GM23338 (cell line): ENCODE measurements around the gene QPCTL. TPM values are rescaled to one million over a fixed set of nuclear protein-coding genes. Genes with fewer than 3 reads are reported as not detected.

Experiments
- ATAC-seq: fragments of 200-7000 bp; cut with Tn5 transposase; 3 replicates; pipeline ENCODE4 v1.9.1; 2020
- DNase-seq: peaks from one replicate; pipeline ENCODE4 v3.0.0-alpha.2; 2015; ENCODE audit warnings: low spot score
- H2AFZ ChIP-seq: fragments of 200-600 bp; sonication (generic); 2 replicates; pipeline ENCODE4 v1.8.0; 2016; ENCODE audit warnings: antibody characterized with exemption, mild to moderate bottlenecking, moderate library complexity
- H3F3A ChIP-seq: fragments of 200-600 bp; sonication (generic); replicated peaks from 2 replicates; pipeline ENCODE4 v1.8.0; 2017; ENCODE audit warnings: antibody characterized with exemption, mixed run types, low read depth
- H3K27ac ChIP-seq: fragments of 200-600 bp; sonication (generic); 2 replicates; pipeline ENCODE4 v1.6.1; 2016; ENCODE audit warnings: low read depth
- H3K27me3 ChIP-seq: fragments of 200-600 bp; sonication (generic); 2 replicates; pipeline ENCODE4 v1.8.0; 2016; ENCODE audit warnings: mild to moderate bottlenecking, mixed run types, moderate library complexity; ENCODE audit not compliant: insufficient read depth
- H3K36me3 ChIP-seq: fragments of 200-600 bp; sonication (generic); 2 replicates; pipeline ENCODE4 v1.8.0; 2016; ENCODE audit warnings: mild to moderate bottlenecking; ENCODE audit not compliant: insufficient read depth
- H3K4me1 ChIP-seq: fragments of 200-600 bp; sonication (generic); 2 replicates; pipeline ENCODE4 v1.8.0; 2016; ENCODE audit warnings: mild to moderate bottlenecking, moderate library complexity; ENCODE audit not compliant: insufficient read depth
- H3K4me2 ChIP-seq: fragments of 200-600 bp; sonication (generic); 2 replicates; pipeline ENCODE4 v1.7.1; 2017; ENCODE audit warnings: mixed run types
- H3K4me3 ChIP-seq: fragments of 200-600 bp; sonication (generic); 2 replicates; pipeline ENCODE4 v1.6.1; 2016; ENCODE audit warnings: mixed run types
- H3K79me2 ChIP-seq: fragments of 200-600 bp; sonication (generic); replicated peaks from 2 replicates; pipeline ENCODE4 v1.8.0; 2017; ENCODE audit warnings: mild to moderate bottlenecking; ENCODE audit not compliant: insufficient read depth
- H3K9me2 ChIP-seq: fragments of 200-600 bp; sonication (generic); 2 replicates; pipeline ENCODE4 v1.8.0; 2017; ENCODE audit not compliant: insufficient read depth
- H4K20me1 ChIP-seq: fragments of 200-600 bp; sonication (generic); replicated peaks from 2 replicates; pipeline ENCODE4 v1.8.0; 2017; ENCODE audit warnings: mild to moderate bottlenecking; ENCODE audit not compliant: insufficient read depth
- H3K27ac Mint-ChIP-seq: 2 replicates; pipeline ENCODE4 v1.8.0; 2020; ENCODE audit warnings: inconsistent platforms, mild to moderate bottlenecking, moderate library complexity, mixed read lengths
- H3K27me3 Mint-ChIP-seq: 3 replicates; pipeline ENCODE4 v1.8.0; 2022; ENCODE audit warnings: low read depth, mild to moderate bottlenecking, moderate library complexity, mixed read lengths, inconsistent platforms; ENCODE audit not compliant: insufficient read depth, poor library complexity
- H3K36me3 Mint-ChIP-seq: 3 replicates; pipeline ENCODE4 v1.8.0; 2021; ENCODE audit warnings: low read depth, mild to moderate bottlenecking, inconsistent platforms, moderate library complexity, mixed read lengths
- H3K4me1 Mint-ChIP-seq: 3 replicates; pipeline ENCODE4 v1.8.0; 2020; ENCODE audit warnings: mild to moderate bottlenecking, inconsistent platforms, mixed read lengths
- H3K4me3 Mint-ChIP-seq: 3 replicates; pipeline ENCODE4 v1.8.0; 2021; ENCODE audit warnings: moderate library complexity, mild to moderate bottlenecking, inconsistent platforms, mixed read lengths
- H3K9me3 Mint-ChIP-seq: 3 replicates; pipeline ENCODE4 v1.8.0; 2020; ENCODE audit warnings: moderate library complexity, mild to moderate bottlenecking, inconsistent platforms, mixed read lengths
- CREB1 ChIP-seq: fragments of 250-450 bp; sonication (Bioruptor Pico); IDR thresholded peaks from 2 replicates; pipeline ENCODE4 v1.5.0; 2020; ENCODE audit warnings: low read depth, mild to moderate bottlenecking, moderate library complexity
- EZH2 ChIP-seq: fragments of 200-600 bp; sonication (generic); IDR thresholded peaks from one replicate; pipeline ENCODE4 v1.8.0; 2017; ENCODE audit warnings: antibody characterized with exemption, mild to moderate bottlenecking, low read depth; ENCODE audit not compliant: unreplicated experiment
- EZH2phosphoT487 ChIP-seq: fragments of 200-600 bp; sonication (generic); IDR thresholded peaks from one replicate; pipeline ENCODE4 v1.8.1; 2018; ENCODE audit warnings: antibody characterized with exemption; ENCODE audit not compliant: unreplicated experiment
- JUNB ChIP-seq: IDR thresholded peaks from one replicate; pipeline ENCODE4 v1.6.1; 2016; ENCODE audit warnings: antibody characterized with exemption; ENCODE audit not compliant: unreplicated experiment
- NANOG ChIP-seq: IDR thresholded peaks from 2 replicates; pipeline ENCODE4 v1.6.1; 2016; ENCODE audit warnings: antibody characterized with exemption, borderline replicate concordance
- STAT1 ChIP-seq: IDR thresholded peaks from one replicate; pipeline ENCODE4 v1.6.1; 2016; ENCODE audit warnings: antibody characterized with exemption; ENCODE audit not compliant: unreplicated experiment
- ZNF114 ChIP-seq: fragments of 250-450 bp; sonication (Bioruptor Pico); IDR thresholded peaks from 2 replicates; pipeline ENCODE4 v1.5.0; 2020; ENCODE audit warnings: mild to moderate bottlenecking, moderate library complexity
- ZNF331 ChIP-seq: fragments of 250-450 bp; sonication (Bioruptor Pico); IDR thresholded peaks from 2 replicates; pipeline ENCODE4 v1.5.0; 2020; ENCODE audit warnings: low read depth, mild to moderate bottlenecking, moderate library complexity
- polyA plus RNA-seq: library from polyadenylated mRNA; unstranded; fragments of >200 nt; fragmentation: Nextera tagmentation; extraction: Ambion mirVana; gene quantifications from 2 replicates; pipeline ENCODE4 v1.2.1, GENCODE V29; 2016
- total RNA-seq: library from RNA; depleted of rRNA; stranded (reverse); fragments of >200 nt; shearing (Covaris generic); gene quantifications from 2 replicates; pipeline ENCODE4 v1.2.3, GENCODE V29; 2014
- TF ChIP-seq, protein P1 (sequence below): IDR thresholded peaks from one replicate; pipeline ENCODE4 v1.6.1; 2018; ENCODE audit warnings: antibody characterized with exemption; ENCODE audit not compliant: unreplicated experiment
- TF ChIP-seq, protein P2 (sequence below), 2 experiments: fragments of 200-600 bp in 1 of 2; sonication (generic) in 1 of 2; conservative IDR thresholded peaks; 2 replicates each; pipeline versions ENCODE4 v1.5.1 to v1.6.1; 2016 to 2017; ENCODE audit warnings: antibody characterized with exemption in 2 of 2, low read depth in 2 of 2, mild to moderate bottlenecking in 2 of 2, moderate library complexity in 1 of 2
- TF ChIP-seq, protein P3 (sequence below): fragments of 250-450 bp; sonication (Bioruptor Pico); IDR thresholded peaks from 2 replicates; pipeline ENCODE4 v1.5.0; 2020; ENCODE audit warnings: mild to moderate bottlenecking, moderate library complexity

QPCTL gene
- total and polyA plus RNA-seq, 2 experiments from 2014 or later: 10.6 to 26.2 TPM

DNA sequence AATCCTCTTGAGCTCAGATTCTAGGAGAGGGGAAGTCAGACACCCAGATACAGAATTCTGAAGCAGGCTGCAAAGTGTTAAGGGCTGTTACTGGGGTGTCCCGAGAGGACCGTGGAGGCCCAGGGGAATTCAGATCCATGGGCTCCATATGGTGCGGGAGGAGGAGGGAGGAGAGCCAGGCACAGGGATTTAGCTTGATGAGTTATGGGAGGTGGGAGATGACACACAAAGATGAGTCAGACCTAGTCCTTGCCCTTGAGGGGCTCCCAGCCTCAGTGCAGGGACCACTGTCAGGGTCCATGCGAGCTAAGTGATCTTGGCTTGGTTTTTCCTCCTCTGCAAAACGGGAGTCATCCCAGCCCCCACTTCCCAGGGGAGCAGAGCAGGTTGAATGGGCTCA lies 38.8 kb upstream of the QPCTL start (continued):
- TF ChIP-seq JUNB (no peak), EZH2 (no peak), ZNF114 (CRISPR knock-in tag) (no peak), ZNF331 (CRISPR knock-in tag) (no peak), CREB1 (no peak), STAT1 (no peak), EZH2phosphoT487 (no peak)
- TF ChIP-seq, protein P1, sequence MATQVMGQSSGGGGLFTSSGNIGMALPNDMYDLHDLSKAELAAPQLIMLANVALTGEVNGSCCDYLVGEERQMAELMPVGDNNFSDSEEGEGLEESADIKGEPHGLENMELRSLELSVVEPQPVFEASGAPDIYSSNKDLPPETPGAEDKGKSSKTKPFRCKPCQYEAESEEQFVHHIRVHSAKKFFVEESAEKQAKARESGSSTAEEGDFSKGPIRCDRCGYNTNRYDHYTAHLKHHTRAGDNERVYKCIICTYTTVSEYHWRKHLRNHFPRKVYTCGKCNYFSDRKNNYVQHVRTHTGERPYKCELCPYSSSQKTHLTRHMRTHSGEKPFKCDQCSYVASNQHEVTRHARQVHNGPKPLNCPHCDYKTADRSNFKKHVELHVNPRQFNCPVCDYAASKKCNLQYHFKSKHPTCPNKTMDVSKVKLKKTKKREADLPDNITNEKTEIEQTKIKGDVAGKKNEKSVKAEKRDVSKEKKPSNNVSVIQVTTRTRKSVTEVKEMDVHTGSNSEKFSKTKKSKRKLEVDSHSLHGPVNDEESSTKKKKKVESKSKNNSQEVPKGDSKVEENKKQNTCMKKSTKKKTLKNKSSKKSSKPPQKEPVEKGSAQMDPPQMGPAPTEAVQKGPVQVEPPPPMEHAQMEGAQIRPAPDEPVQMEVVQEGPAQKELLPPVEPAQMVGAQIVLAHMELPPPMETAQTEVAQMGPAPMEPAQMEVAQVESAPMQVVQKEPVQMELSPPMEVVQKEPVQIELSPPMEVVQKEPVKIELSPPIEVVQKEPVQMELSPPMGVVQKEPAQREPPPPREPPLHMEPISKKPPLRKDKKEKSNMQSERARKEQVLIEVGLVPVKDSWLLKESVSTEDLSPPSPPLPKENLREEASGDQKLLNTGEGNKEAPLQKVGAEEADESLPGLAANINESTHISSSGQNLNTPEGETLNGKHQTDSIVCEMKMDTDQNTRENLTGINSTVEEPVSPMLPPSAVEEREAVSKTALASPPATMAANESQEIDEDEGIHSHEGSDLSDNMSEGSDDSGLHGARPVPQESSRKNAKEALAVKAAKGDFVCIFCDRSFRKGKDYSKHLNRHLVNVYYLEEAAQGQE: no peak
- TF ChIP-seq, protein P2, sequence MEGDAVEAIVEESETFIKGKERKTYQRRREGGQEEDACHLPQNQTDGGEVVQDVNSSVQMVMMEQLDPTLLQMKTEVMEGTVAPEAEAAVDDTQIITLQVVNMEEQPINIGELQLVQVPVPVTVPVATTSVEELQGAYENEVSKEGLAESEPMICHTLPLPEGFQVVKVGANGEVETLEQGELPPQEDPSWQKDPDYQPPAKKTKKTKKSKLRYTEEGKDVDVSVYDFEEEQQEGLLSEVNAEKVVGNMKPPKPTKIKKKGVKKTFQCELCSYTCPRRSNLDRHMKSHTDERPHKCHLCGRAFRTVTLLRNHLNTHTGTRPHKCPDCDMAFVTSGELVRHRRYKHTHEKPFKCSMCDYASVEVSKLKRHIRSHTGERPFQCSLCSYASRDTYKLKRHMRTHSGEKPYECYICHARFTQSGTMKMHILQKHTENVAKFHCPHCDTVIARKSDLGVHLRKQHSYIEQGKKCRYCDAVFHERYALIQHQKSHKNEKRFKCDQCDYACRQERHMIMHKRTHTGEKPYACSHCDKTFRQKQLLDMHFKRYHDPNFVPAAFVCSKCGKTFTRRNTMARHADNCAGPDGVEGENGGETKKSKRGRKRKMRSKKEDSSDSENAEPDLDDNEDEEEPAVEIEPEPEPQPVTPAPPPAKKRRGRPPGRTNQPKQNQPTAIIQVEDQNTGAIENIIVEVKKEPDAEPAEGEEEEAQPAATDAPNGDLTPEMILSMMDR (conservative IDR thresholded peaks at IDR 0.05; ENCODE audit: low read depth in 2 of 2): no peak

DNA sequence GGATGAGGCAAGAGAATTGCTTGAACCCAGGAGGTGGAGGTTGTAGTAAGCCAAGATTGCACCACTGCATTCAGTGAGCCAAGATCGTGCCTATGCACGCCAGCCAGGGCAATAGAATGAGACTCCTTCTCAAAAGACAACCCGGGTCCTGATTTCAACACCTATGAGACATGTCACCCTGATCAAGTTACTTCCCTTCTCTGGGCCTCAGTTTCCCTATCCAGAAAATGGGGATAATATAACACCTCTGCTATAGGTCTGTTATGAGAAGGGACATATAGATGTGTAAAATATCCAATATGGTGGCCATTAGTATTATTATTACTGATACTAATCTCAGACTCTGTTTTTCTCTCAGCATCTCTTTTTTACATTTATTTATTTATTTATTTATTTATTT lies 37.4 kb upstream of the QPCTL start:
- Mint-ChIP-seq H3K36me3 (no peaks in the 10 kb centered on the region; the same call in 2 of the 3 replicates), H3K27me3 (peaks cover 14% of the 10 kb centered on the region), H3K9me3 (no peaks in the 10 kb centered on the region), H3K4me1 (peaks cover 10% of the 10 kb centered on the region), H3K27ac (no peak overlapping the region), H3K4me3 (no peak overlapping the region)
- H2AFZ ChIP-seq: no peak overlapping the region
- H3K9me2 ChIP-seq: no peaks in the 10 kb centered on the region
- no peaks in the 10 kb centered on the region for H3K27me3 ChIP-seq
- H3K4me1 ChIP-seq: 0 out of 2 replicates have a peak, but pooled peaks cover 4% of the 10 kb centered on the region
- no peak for ATAC-seq
- no peaks in the 10 kb centered on the region for H3F3A ChIP-seq
- DNase-seq: no peak
- H3K79me2 ChIP-seq: no peaks in the 10 kb centered on the region
- no peak overlapping the region for H3K4me3 ChIP-seq
- H4K20me1 ChIP-seq: no peaks in the 10 kb centered on the region
- H3K27ac ChIP-seq: no peak overlapping the region
- H3K36me3 ChIP-seq: no peaks in the 10 kb centered on the region
- no peak overlapping the region for H3K4me2 ChIP-seq
- TF ChIP-seq NANOG (no peak), CREB1 (no peak), ZNF114 (CRISPR knock-in tag) (no peak), EZH2phosphoT487 (no peak), JUNB (no peak), STAT1 (no peak), ZNF331 (CRISPR knock-in tag) (no peak)
- TF ChIP-seq, protein P2 (conservative IDR thresholded peaks at IDR 0.05; ENCODE audit: low read depth in 2 of 2): no peak
- TF ChIP-seq, protein P3, sequence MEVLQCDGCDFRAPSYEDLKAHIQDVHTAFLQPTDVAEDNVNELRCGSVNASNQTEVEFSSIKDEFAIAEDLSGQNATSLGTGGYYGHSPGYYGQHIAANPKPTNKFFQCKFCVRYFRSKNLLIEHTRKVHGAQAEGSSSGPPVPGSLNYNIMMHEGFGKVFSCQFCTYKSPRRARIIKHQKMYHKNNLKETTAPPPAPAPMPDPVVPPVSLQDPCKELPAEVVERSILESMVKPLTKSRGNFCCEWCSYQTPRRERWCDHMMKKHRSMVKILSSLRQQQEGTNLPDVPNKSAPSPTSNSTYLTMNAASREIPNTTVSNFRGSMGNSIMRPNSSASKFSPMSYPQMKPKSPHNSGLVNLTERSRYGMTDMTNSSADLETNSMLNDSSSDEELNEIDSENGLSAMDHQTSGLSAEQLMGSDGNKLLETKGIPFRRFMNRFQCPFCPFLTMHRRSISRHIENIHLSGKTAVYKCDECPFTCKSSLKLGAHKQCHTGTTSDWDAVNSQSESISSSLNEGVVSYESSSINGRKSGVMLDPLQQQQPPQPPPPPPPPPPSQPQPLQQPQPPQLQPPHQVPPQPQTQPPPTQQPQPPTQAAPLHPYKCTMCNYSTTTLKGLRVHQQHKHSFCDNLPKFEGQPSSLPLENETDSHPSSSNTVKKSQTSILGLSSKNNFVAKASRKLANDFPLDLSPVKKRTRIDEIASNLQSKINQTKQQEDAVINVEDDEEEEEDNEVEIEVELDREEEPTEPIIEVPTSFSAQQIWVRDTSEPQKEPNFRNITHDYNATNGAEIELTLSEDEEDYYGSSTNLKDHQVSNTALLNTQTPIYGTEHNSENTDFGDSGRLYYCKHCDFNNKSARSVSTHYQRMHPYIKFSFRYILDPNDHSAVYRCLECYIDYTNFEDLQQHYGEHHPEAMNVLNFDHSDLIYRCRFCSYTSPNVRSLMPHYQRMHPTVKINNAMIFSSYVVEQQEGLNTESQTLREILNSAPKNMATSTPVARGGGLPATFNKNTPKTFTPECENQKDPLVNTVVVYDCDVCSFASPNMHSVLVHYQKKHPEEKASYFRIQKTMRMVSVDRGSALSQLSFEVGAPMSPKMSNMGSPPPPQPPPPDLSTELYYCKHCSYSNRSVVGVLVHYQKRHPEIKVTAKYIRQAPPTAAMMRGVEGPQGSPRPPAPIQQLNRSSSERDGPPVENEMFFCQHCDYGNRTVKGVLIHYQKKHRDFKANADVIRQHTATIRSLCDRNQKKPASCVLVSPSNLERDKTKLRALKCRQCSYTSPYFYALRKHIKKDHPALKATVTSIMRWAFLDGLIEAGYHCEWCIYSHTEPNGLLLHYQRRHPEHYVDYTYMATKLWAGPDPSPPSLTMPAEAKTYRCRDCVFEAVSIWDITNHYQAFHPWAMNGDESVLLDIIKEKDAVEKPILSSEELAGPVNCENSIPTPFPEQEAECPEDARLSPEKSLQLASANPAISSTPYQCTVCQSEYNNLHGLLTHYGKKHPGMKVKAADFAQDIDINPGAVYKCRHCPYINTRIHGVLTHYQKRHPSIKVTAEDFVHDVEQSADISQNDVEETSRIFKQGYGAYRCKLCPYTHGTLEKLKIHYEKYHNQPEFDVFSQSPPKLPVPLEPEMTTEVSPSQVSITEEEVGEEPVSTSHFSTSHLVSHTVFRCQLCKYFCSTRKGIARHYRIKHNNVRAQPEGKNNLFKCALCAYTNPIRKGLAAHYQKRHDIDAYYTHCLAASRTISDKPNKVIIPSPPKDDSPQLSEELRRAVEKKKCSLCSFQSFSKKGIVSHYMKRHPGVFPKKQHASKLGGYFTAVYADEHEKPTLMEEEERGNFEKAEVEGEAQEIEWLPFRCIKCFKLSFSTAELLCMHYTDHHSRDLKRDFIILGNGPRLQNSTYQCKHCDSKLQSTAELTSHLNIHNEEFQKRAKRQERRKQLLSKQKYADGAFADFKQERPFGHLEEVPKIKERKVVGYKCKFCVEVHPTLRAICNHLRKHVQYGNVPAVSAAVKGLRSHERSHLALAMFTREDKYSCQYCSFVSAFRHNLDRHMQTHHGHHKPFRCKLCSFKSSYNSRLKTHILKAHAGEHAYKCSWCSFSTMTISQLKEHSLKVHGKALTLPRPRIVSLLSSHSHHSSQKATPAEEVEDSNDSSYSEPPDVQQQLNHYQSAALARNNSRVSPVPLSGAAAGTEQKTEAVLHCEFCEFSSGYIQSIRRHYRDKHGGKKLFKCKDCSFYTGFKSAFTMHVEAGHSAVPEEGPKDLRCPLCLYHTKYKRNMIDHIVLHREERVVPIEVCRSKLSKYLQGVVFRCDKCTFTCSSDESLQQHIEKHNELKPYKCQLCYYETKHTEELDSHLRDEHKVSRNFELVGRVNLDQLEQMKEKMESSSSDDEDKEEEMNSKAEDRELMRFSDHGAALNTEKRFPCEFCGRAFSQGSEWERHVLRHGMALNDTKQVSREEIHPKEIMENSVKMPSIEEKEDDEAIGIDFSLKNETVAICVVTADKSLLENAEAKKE (CRISPR knock-in tag): no peak
